ENCODE results near the gene GLT8D2. TPM values are rescaled to one million over a fixed set of nuclear protein-coding genes. Genes with fewer than 3 reads are reported as not detected.

Gene GLT8D2
- total and polyA plus RNA-seq, 2 experiments from 2014 or later: 4.2 to 8.5 TPM

DNA sequence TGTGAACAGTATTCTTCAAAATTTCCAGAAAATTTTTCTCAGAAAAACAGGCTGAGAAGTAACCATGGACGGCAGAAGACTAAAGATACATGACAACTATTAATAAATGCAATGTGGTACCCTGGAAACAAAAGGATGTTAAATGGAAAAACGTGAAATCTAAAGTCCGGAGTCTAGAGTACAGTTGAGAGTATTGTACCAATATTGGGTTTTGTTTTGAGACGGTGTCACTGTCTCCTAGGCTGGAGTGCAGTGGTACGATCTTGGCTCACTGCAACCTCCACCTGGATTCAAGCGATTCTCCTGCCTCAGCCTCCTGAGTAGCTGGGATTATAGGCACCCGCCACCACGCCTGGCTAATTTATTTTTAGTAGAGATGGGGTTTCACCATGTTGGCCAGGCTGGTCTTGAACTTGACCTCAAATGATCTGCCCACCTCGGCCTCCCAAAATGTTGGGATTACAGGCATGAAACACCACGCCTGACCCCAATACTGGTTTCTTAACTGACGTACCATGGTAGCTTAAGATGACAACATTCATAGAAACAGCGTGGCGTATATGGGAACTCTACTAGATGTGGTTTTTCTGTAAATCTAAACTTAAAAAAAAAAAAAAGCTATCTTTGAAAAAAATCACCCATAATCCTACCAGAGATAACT, 101.1 kb downstream of the GLT8D2 start:
- H3K36me3 Mint-ChIP-seq (ENCODE audit: low read depth): peaks cover 92% of the 10 kb centered on the region
- Histone ChIP-seq H4K20me1 (replicated peaks; ENCODE audit: insufficient read depth) (peaks cover 44% of the 10 kb centered on the region), H3K27ac (ENCODE audit: low read depth) (no peak overlapping the region; the same call in 1 of the 2 replicates), H3K36me3 (ENCODE audit: insufficient read depth) (peaks cover 88% of the 10 kb centered on the region), H3K79me2 (replicated peaks; ENCODE audit: insufficient read depth) (peaks cover 19% of the 10 kb centered on the region), H3K4me3 (no peak overlapping the region), H2AFZ (no peak overlapping the region), H3K4me1 (ENCODE audit: insufficient read depth) (no peaks in the 10 kb centered on the region), H3F3A (replicated peaks; ENCODE audit: low read depth) (peaks cover 55% of the 10 kb centered on the region), H3K9me2 (ENCODE audit: insufficient read depth) (no peaks in the 10 kb centered on the region), H3K4me2 (no peak overlapping the region), H3K27me3 (ENCODE audit: insufficient read depth) (no peaks in the 10 kb centered on the region)
- no peaks in the 10 kb centered on the region for H3K9me3 Mint-ChIP-seq
- no peak overlapping the region for H3K4me3 Mint-ChIP-seq
- DNase-seq (ENCODE audit: low spot score) (no peak), ATAC-seq (no peak)
- H3K27ac Mint-ChIP-seq: no peak overlapping the region
- TF ChIP-seq EZH2 (IDR thresholded peaks at IDR 0.05; ENCODE audit: low read depth, unreplicated experiment) (no peak), NANOG (IDR thresholded peaks at IDR 0.05; ENCODE audit: borderline replicate concordance) (no peak), POLR2AphosphoS5 (IDR thresholded peaks at IDR 0.05; ENCODE audit: low read depth) (0 out of 2 replicates have a peak, but pooled peaks have one; percentile 10)
- no peaks in the 10 kb centered on the region for H3K27me3 Mint-ChIP-seq (ENCODE audit: insufficient read depth, low read depth, poor library complexity)
- no peaks in the 10 kb centered on the region for H3K4me1 Mint-ChIP-seq

DNA sequence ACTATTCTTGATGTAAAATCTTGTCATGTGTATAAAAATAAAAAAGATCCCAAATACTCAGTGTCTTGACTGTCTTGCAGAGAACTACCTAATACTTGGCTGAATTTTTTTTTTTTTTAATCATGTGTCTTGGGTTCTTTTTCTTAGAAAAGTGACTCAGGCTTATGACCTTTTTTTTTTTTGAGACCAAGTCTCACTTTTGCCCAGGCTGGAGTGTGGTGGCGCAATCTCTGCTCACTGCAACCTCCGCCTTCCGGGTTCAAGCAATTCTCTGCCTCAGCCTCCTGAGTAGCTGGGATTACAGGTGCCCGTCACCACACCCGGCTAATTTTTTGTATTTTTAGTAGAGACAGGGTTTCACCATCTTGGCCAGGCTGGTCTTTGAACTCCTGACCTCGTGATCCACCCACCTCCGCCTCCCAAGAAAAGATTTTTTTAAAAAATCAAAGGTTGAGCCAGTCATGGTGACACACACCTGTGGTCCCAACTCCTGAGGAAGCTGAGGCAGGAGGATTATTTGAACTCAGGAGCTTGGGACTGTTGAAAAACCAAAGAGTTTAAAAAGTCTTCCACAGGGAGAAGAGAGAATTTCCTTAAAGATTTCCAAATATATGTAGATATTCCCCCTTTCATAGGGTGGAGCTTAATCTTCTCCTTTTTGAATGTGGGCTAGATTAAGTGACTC, 102.0 kb downstream of the GLT8D2 start:
- H3K4me3 Mint-ChIP-seq: no peak overlapping the region
- H3F3A ChIP-seq (replicated peaks; ENCODE audit: low read depth): peaks cover 63% of the 10 kb centered on the region
- no peak overlapping the region for H3K4me2 ChIP-seq
- DNase-seq (ENCODE audit: low spot score): no peak
- peaks cover 93% of the 10 kb centered on the region for H3K36me3 Mint-ChIP-seq (ENCODE audit: low read depth)
- H3K4me3 ChIP-seq: no peak overlapping the region
- H2AFZ ChIP-seq: no peak overlapping the region
- no peaks in the 10 kb centered on the region for H3K9me3 Mint-ChIP-seq
- H3K27me3 Mint-ChIP-seq (ENCODE audit: insufficient read depth, low read depth, poor library complexity): no peaks in the 10 kb centered on the region
- TF ChIP-seq EZH2 (IDR thresholded peaks at IDR 0.05; ENCODE audit: low read depth, unreplicated experiment): no peak
- TF ChIP-seq STAT1 (IDR thresholded peaks at IDR 0.05; ENCODE audit: unreplicated experiment): no peak
- TF ChIP-seq EZH2phosphoT487 (IDR thresholded peaks at IDR 0.05; ENCODE audit: unreplicated experiment): no peak
- TF ChIP-seq, protein P1, sequence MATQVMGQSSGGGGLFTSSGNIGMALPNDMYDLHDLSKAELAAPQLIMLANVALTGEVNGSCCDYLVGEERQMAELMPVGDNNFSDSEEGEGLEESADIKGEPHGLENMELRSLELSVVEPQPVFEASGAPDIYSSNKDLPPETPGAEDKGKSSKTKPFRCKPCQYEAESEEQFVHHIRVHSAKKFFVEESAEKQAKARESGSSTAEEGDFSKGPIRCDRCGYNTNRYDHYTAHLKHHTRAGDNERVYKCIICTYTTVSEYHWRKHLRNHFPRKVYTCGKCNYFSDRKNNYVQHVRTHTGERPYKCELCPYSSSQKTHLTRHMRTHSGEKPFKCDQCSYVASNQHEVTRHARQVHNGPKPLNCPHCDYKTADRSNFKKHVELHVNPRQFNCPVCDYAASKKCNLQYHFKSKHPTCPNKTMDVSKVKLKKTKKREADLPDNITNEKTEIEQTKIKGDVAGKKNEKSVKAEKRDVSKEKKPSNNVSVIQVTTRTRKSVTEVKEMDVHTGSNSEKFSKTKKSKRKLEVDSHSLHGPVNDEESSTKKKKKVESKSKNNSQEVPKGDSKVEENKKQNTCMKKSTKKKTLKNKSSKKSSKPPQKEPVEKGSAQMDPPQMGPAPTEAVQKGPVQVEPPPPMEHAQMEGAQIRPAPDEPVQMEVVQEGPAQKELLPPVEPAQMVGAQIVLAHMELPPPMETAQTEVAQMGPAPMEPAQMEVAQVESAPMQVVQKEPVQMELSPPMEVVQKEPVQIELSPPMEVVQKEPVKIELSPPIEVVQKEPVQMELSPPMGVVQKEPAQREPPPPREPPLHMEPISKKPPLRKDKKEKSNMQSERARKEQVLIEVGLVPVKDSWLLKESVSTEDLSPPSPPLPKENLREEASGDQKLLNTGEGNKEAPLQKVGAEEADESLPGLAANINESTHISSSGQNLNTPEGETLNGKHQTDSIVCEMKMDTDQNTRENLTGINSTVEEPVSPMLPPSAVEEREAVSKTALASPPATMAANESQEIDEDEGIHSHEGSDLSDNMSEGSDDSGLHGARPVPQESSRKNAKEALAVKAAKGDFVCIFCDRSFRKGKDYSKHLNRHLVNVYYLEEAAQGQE (IDR thresholded peaks at IDR 0.05; ENCODE audit: unreplicated experiment): no peak
- TF ChIP-seq, protein P2, sequence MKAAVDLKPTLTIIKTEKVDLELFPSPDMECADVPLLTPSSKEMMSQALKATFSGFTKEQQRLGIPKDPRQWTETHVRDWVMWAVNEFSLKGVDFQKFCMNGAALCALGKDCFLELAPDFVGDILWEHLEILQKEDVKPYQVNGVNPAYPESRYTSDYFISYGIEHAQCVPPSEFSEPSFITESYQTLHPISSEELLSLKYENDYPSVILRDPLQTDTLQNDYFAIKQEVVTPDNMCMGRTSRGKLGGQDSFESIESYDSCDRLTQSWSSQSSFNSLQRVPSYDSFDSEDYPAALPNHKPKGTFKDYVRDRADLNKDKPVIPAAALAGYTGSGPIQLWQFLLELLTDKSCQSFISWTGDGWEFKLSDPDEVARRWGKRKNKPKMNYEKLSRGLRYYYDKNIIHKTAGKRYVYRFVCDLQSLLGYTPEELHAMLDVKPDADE (IDR thresholded peaks at IDR 0.05): no peak
- H3K9me2 ChIP-seq (ENCODE audit: insufficient read depth): no peaks in the 10 kb centered on the region
- no peaks in the 10 kb centered on the region for H3K27me3 ChIP-seq (ENCODE audit: insufficient read depth)
- H3K4me1 Mint-ChIP-seq: no peaks in the 10 kb centered on the region
- no peaks in the 10 kb centered on the region for H3K4me1 ChIP-seq (ENCODE audit: insufficient read depth)
- peaks cover 93% of the 10 kb centered on the region for H3K36me3 ChIP-seq (ENCODE audit: insufficient read depth)
- no peak overlapping the region; the same call in 1 of the 2 replicates for H3K27ac ChIP-seq (ENCODE audit: low read depth)
- no peak overlapping the region for H3K27ac Mint-ChIP-seq
- peaks cover 44% of the 10 kb centered on the region for H4K20me1 ChIP-seq (replicated peaks; ENCODE audit: insufficient read depth)
- peaks cover 14% of the 10 kb centered on the region for H3K79me2 ChIP-seq (replicated peaks; ENCODE audit: insufficient read depth)
- no peak for ATAC-seq
